ENCODE results near the gene RPUSD3.

- TF ChIP-seq, protein P1, sequence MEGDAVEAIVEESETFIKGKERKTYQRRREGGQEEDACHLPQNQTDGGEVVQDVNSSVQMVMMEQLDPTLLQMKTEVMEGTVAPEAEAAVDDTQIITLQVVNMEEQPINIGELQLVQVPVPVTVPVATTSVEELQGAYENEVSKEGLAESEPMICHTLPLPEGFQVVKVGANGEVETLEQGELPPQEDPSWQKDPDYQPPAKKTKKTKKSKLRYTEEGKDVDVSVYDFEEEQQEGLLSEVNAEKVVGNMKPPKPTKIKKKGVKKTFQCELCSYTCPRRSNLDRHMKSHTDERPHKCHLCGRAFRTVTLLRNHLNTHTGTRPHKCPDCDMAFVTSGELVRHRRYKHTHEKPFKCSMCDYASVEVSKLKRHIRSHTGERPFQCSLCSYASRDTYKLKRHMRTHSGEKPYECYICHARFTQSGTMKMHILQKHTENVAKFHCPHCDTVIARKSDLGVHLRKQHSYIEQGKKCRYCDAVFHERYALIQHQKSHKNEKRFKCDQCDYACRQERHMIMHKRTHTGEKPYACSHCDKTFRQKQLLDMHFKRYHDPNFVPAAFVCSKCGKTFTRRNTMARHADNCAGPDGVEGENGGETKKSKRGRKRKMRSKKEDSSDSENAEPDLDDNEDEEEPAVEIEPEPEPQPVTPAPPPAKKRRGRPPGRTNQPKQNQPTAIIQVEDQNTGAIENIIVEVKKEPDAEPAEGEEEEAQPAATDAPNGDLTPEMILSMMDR (IDR thresholded peaks at IDR 0.05): peak in 1 of 6 experiments; percentile 5
- TF ChIP-seq POLR2A (IDR thresholded peaks at IDR 0.05): no peak
Observed at GRCh38 chr3:9793161-9793781, 50.5 kb downstream of the RPUSD3 start.

Measured in thyroid gland (tissue), 4 donors.